ENCODE data around the gene TMEM86A. TPM values are rescaled to one million over a fixed set of nuclear protein-coding genes. Genes with fewer than 3 reads are reported as not detected.
"Not testable (repeated sequence)": the region's sequence is repeated elsewhere in the genome, so short reads cannot be mapped to it uniquely, and the experiment has no call there.

TMEM86A gene, protein sequence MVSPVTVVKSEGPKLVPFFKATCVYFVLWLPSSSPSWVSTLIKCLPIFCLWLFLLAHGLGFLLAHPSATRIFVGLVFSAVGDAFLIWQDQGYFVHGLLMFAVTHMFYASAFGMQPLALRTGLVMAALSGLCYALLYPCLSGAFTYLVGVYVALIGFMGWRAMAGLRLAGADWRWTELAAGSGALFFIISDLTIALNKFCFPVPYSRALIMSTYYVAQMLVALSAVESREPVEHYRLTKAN
- 5.4 TPM for total RNA-seq
- long read RNA-seq, transcript TMEM86A-201 (3 exons, 3,595 nt): major isoform, 5 of 10 reads
- long read RNA-seq, partial matches to known transcripts: 0 of 10 reads
- long read RNA-seq, other reads (novel, unspliced or antisense): 5 of 10 reads

- H3K4me3 ChIP-seq: peak within 1 kb of the TSS; percentile 96
- peak within 1 kb of the TSS; percentile 93 for H3K27ac ChIP-seq (replicated peaks)
- H3K9me3 ChIP-seq (replicated peaks): no peaks in the 10 kb centered on the region
- H3K27me3 ChIP-seq (ENCODE audit: low read depth): no peaks in the 10 kb centered on the region
- peaks cover 13% of the 10 kb centered on the region for H3K36me3 ChIP-seq
- peaks cover 57% of the 10 kb centered on the region for H3K4me1 ChIP-seq
- peak; percentile 17 for TF ChIP-seq CTCF (IDR thresholded peaks at IDR 0.05; ENCODE audit: borderline replicate concordance)
- peak; percentile 96 for DNase-seq
- intact Hi-C loops (cut with micrococcal nuclease): loop anchor here (10.0 kb wide), 1 partner anchor 64 kb away; the partner anchor contains the start of gene SPTY2D1
These were observed at the start of gene TMEM86A for GRCh38 chr11:18698341-18699268. Gene TMEM86A, plus strand, starts transcription at chr11:18698779. Its CDS starts 108 bp downstream, at chr11:18698887.

GRCh38 chr11:18650353-18650752 lies 48.2 kb upstream of the TMEM86A start:
- peaks cover 3% of the 10 kb centered on the region for H3K9me3 ChIP-seq (replicated peaks)
- H3K4me3 ChIP-seq: no peak overlapping the region
- no peak overlapping the region for H3K27ac ChIP-seq (replicated peaks)
- TF ChIP-seq CTCF (IDR thresholded peaks at IDR 0.05; ENCODE audit: borderline replicate concordance): no peak
- no peak for DNase-seq
- no peaks in the 10 kb centered on the region for H3K36me3 ChIP-seq
- intact Hi-C loops (cut with micrococcal nuclease): no loop called here
- H3K27me3 ChIP-seq (ENCODE audit: low read depth): no peaks in the 10 kb centered on the region
- H3K4me1 ChIP-seq: no peaks in the 10 kb centered on the region

DNA sequence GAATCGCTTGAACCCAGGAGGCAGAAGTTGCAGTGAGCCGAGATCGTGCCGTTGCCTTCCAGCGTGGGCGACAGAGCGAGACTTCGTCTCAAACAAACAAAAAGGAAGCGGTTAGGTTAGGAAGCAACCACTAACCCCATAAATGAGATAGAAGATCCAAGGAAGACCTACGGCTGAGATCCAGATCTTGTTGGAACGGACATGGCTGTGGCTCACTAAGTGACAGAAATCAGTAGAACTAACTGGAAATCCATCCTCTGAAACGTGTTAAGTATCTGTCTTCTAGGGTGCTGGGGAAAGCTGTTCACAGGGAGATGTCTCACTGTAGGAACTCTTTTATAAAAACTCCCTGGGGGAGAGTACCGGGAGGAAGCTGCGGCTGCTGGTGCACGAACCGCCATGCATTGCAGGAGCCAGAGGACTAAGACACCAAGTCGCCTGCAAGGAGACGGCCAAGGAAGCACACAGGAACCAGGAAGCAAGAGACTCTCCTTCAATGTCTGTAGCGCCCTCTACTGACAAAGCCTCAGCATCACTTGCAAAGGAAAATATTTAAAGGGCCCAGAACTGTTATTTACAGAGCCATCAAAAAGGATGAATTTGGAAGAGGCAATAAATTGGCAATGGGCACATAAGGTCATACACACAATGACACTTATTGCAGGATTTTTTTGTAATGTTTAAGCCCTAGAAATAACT lies 47.6 kb upstream of the TMEM86A start:
- TF ChIP-seq CTCF (IDR thresholded peaks at IDR 0.05; ENCODE audit: borderline replicate concordance): peak; percentile 62
- no peak overlapping the region for H3K27ac ChIP-seq (replicated peaks)
- no peak overlapping the region for H3K4me3 ChIP-seq
- H3K9me3 ChIP-seq (replicated peaks): peaks cover 3% of the 10 kb centered on the region
- no peaks in the 10 kb centered on the region for H3K4me1 ChIP-seq
- H3K27me3 ChIP-seq (ENCODE audit: low read depth): no peaks in the 10 kb centered on the region
- no peaks in the 10 kb centered on the region for H3K36me3 ChIP-seq
- DNase-seq: no peak
- intact Hi-C loops (cut with micrococcal nuclease): no loop called here

- H3K27me3 ChIP-seq (ENCODE audit: low read depth): peaks cover 15% of the 10 kb centered on the region
- DNase-seq: no peak
- peaks cover 8% of the 10 kb centered on the region for H3K9me3 ChIP-seq (replicated peaks)
- intact Hi-C loops (cut with micrococcal nuclease): no loop called here
- H3K4me1 ChIP-seq: no peaks in the 10 kb centered on the region
- no peak overlapping the region for H3K27ac ChIP-seq (replicated peaks)
- no peaks in the 10 kb centered on the region for H3K36me3 ChIP-seq
- no peak overlapping the region for H3K4me3 ChIP-seq
- TF ChIP-seq CTCF (IDR thresholded peaks at IDR 0.05; ENCODE audit: borderline replicate concordance): no peak
These were observed 40.9 kb upstream of the TMEM86A start for GRCh38 chr11:18657673-18658072.

GRCh38 chr11:18665353-18665872 lies 33.2 kb upstream of the TMEM86A start:
- H3K27me3 ChIP-seq (ENCODE audit: low read depth): peaks cover 18% of the 10 kb centered on the region
- DNase-seq; H3K4me3 ChIP-seq; H3K27ac ChIP-seq (replicated peaks); H3K36me3 ChIP-seq; H3K4me1 ChIP-seq; H3K9me3 ChIP-seq (replicated peaks); intact Hi-C loops (cut with micrococcal nuclease): not testable (repeated sequence)
